Measurements from ENCODE around the gene TRPC3. TPM values are rescaled to one million over a fixed set of nuclear protein-coding genes. Genes with fewer than 3 reads are reported as not detected.

TRPC3 gene
- total RNA-seq, 1 experiment from 2014 or later: not detected

DNA sequence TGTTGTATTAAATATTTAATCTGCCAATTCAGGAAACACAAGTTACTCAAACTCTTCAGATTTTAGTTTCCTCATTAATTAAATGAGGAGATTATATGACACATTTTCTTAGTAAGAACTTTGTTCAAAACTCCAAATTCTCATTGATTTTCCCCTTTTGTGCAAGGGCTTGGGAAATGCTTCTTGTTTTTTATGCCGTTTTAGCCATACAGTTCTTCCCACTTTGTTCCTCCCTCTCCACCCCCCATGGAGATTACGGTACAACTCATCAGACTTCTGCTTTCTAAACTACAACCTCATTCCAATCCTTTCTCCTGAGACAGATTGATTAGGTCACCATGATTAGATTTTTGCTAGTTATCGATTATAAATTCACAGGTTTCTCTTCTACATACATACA, 70.7 kb downstream of the TRPC3 start:
- in situ Hi-C loops (cut with HindIII; ENCODE audit: low sequenced_read_pairs): no loop called here
- no peak for DNase-seq (ENCODE audit: low spot score)

GRCh38 chr4:121879135-121879534, 72.7 kb downstream of the TRPC3 start:
- in situ Hi-C loops (cut with HindIII; ENCODE audit: low sequenced_read_pairs): no loop called here
- no peak for DNase-seq (ENCODE audit: low spot score)

GRCh38 chr4:121877041-121877773, 74.7 kb downstream of the TRPC3 start:
- in situ Hi-C loops (cut with HindIII; ENCODE audit: low sequenced_read_pairs): no loop called here
- DNase-seq (ENCODE audit: low spot score): no peak

GRCh38 chr4:121876070-121876469, 75.8 kb downstream of the TRPC3 start:
- in situ Hi-C loops (cut with HindIII; ENCODE audit: low sequenced_read_pairs): no loop called here
- no peak for DNase-seq (ENCODE audit: low spot score)

DNA sequence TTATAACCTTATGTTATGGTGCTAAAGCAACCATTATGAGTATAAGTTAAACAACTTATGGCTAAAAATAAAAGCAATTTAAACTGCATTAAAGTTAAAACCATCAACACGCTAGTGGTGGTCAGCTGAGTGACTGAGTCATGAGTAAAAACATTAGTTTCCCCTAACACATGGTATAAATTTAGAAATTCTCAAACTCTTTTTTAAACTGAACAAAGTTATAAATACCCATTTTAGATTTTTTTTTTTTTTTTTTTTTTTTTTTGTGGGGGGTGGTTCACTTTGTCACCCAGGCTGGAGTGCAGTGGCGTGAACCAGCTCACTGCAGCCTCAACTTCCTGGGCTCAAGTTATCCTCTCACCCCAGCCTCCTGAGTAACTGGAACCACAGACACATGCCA, 76.2 kb downstream of the TRPC3 start:
- no peak for DNase-seq (ENCODE audit: low spot score)
- in situ Hi-C loops (cut with HindIII; ENCODE audit: low sequenced_read_pairs): no loop called here

- no peak for DNase-seq (ENCODE audit: low spot score)
- in situ Hi-C loops (cut with HindIII; ENCODE audit: low sequenced_read_pairs): no loop called here
These were observed 78.3 kb downstream of the TRPC3 start for GRCh38 chr4:121873604-121874003.

- DNase-seq (ENCODE audit: low spot score): peak; percentile 99
- in situ Hi-C loops (cut with HindIII; ENCODE audit: low sequenced_read_pairs): no loop called here
These were observed 81.7 kb downstream of the TRPC3 start, which contains the start of gene BBS7 for GRCh38 chr4:121869841-121870822. Gene BBS7 (minus strand): TSS chr4:121870474. CDS start chr4:121870313, 161 bp downstream.

DNA sequence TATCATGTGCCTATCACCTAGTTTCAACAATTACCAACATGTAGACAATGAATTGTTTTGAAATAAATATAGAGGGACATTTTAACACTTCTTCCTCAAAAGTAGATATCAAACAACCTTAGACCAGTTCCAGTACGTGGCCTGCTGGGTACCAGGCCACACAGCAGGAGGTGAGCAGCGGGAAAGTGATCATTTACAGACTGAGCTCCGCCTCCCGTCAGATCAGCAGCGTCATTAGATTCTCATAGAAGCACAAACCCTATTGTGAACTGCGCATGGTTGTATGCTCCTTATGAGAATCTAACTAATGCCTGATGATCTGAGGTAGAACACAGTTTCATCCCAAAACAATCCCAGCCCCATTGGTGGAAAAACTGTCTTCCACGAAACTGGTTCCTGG, 88.1 kb downstream of the TRPC3 start:
- in situ Hi-C loops (cut with HindIII; ENCODE audit: low sequenced_read_pairs): no loop called here

GRCh38 chr4:121861426-121861825, 90.4 kb downstream of the TRPC3 start:
- in situ Hi-C loops (cut with HindIII; ENCODE audit: low sequenced_read_pairs): no loop called here
- DNase-seq (ENCODE audit: low spot score): no peak

More for the DNA sequence above, 88.1 kb downstream of the TRPC3 start:
- DNase-seq (ENCODE audit: low spot score): peak; percentile 5

GRCh38 chr4:121860121-121860520, 91.7 kb downstream of the TRPC3 start:
- DNase-seq (ENCODE audit: low spot score): no peak
- in situ Hi-C loops (cut with HindIII; ENCODE audit: low sequenced_read_pairs): no loop called here

DNA sequence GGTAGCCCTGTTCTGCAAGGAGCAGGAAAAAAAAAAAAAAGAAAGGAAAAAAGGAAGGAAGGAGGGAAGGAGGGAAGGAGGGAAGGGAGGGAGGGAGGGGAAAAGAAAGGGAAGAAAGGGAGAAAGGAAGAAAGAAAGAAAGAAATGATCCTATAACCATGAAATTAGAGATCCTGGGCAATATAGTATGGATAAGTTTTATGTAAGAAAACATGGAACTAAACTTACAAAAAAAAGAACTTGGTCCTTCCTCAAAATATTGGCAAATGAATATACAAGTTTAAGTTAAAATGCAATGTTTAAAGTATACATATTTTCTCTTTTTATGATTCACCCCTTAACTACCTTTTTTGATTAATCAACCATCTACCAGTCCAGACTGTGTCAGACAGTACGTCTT, 100.5 kb downstream of the TRPC3 start:
- in situ Hi-C loops (cut with HindIII; ENCODE audit: low sequenced_read_pairs): no loop called here
- no peak for DNase-seq (ENCODE audit: low spot score)

DNA sequence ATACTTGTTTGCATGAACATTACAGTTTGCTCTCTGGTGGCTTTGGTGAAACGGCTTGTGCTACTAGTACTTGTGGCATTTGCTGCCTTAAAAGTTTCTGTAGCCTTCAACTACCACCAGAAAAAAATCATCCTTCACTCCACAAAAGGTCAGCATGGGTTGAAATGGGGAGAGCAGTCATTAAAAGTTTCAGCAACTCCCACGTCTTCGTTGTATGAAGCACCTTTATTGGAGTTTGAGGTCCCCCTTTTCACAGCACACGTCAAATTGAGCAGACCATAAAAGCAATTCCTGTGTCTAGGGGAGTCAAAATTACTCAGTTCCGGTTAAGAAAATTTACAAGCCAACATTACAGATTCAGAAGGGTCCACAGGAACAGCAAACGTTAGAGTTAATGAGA, 105.2 kb downstream of the TRPC3 start:
- no peak for DNase-seq (ENCODE audit: low spot score)
- in situ Hi-C loops (cut with HindIII; ENCODE audit: low sequenced_read_pairs): no loop called here

DNA sequence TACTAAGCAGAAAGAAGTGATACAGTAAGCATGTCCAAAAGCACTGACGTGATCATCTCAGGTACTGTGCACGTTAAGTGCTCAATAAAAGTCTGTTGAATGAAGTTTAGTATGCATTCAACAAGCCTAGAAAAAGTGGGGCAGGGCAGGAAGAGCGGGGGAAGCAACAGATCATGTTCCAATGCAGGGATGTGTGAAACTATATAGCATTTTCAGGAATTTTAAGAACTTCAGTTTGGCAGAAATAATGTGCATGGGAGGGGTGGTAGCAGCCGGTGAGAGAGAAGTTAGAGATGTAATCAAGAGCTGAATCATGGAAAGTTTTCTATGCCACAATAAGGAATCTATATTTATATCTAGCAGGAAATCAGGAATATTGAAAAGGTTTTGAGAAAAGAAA, 109.0 kb downstream of the TRPC3 start:
- in situ Hi-C loops (cut with HindIII; ENCODE audit: low sequenced_read_pairs): no loop called here
- DNase-seq (ENCODE audit: low spot score): no peak

DNA sequence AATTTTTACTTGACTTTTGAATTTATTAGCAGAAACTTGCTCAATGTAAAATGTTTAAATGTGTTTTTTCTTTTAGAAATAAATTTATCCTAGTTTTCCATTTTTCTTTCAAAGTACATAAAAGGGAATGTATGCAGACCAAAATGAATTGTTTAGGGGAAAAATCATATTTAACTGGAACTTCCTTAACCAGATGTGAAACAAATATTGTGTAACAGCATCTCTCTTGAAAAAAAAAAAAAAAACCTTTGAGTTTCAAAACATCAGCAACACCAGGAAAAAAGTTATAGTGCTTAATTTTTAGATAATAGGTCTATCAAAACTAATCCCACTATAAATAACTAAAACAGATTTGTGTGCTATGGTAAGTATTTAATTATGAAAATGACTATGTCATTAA, 113.7 kb downstream of the TRPC3 start:
- DNase-seq (ENCODE audit: low spot score): no peak
- in situ Hi-C loops (cut with HindIII; ENCODE audit: low sequenced_read_pairs): no loop called here

- in situ Hi-C loops (cut with HindIII; ENCODE audit: low sequenced_read_pairs): no loop called here
- no peak for DNase-seq (ENCODE audit: low spot score)
These were observed 122.3 kb downstream of the TRPC3 start for GRCh38 chr4:121829511-121829910.

Other genes with a start within 250 kb of the TRPC3 start
- gene SMIM43, start 186.9 kb downstream of the TRPC3 start, total RNA-seq (2014; rRNA removed; shearing (Covaris generic)): not detected in 2 replicates
- 52.7 and 87.3 TPM in 2 replicates for gene EXOSC9, start 150.7 kb downstream of the TRPC3 start, total RNA-seq (2014; rRNA removed; shearing (Covaris generic))
- gene CCNA2, start 128.2 kb downstream of the TRPC3 start, total RNA-seq (2014; rRNA removed; shearing (Covaris generic)): 167 and 209 TPM in 2 replicates
- 13.7 and 18.5 TPM in 2 replicates for gene BBS7, start 81.6 kb downstream of the TRPC3 start, total RNA-seq (2014; rRNA removed; shearing (Covaris generic))
- 13.4 and 19.6 TPM in 2 replicates for gene BLTP1, start 200.3 kb upstream of the TRPC3 start, total RNA-seq (2014; rRNA removed; shearing (Covaris generic))

Measured in G401 (cell line).